Peyer's patch (tissue), 4 donors: ENCODE results near the gene LPGAT1. TPM values are rescaled to one million over a fixed set of nuclear protein-coding genes. Genes with fewer than 3 reads are reported as not detected.

Source experiments
- DNase-seq, 3 donors: peaks; one replicate each; pipeline ENCODE4 v3.0.0-alpha.2; 2017 to 2019
- H3K27ac ChIP-seq, 4 donors: fragments of 200-600 bp; sonication (generic); one replicate each; pipeline ENCODE4 v1.5.1; 2016 to 2019
- H3K27me3 ChIP-seq, 2 donors: fragments of 200-600 bp; sonication (generic); one replicate each; pipeline ENCODE4 v1.5.1; 2019
- H3K36me3 ChIP-seq, 3 donors: fragments of 200-600 bp; sonication (generic); one replicate each; pipeline ENCODE4 v1.5.1; 2016 to 2019
- H3K4me1 ChIP-seq, 4 donors: fragments of 200-600 bp; sonication (generic); one replicate each; pipeline ENCODE4 v1.5.1; 2016 to 2019
- H3K4me3 ChIP-seq, 4 donors: fragments of 200-600 bp; sonication (generic); 1 replicate in 3 of 4; 2 replicates in 1 of 4; pipeline ENCODE4 v1.5.1; 2016 to 2019; ENCODE audit warnings: mild to moderate bottlenecking in 1 of 4
- H3K9me3 ChIP-seq, 4 donors: fragments of 200-600 bp; sonication (generic); one replicate each; pipeline ENCODE4 v1.5.1; 2016 to 2019; ENCODE audit warnings: mild to moderate bottlenecking in 1 of 4
- CTCF ChIP-seq, 6 experiments: fragments of 450-650 bp in 4 of 6; fragments of 200-600 bp in 2 of 6; sonication (generic) in 1 of 6; IDR thresholded peaks; one replicate each; pipeline ENCODE4 v1.5.1; 2017 to 2019; ENCODE audit warnings: antibody characterized with exemption in 6 of 6, mild to moderate bottlenecking in 3 of 6, moderate library complexity in 1 of 6
- POLR2A ChIP-seq, 2 donors: fragments of 450-650 bp; IDR thresholded peaks; one replicate each; pipeline ENCODE4 v1.5.1; 2017; ENCODE audit warnings: antibody characterized with exemption in 2 of 2, mild to moderate bottlenecking in 2 of 2, moderate library complexity in 2 of 2
- total RNA-seq, 4 donors: library from RNA; depleted of rRNA; stranded (reverse); fragments of >200 nt; gene quantifications; one replicate each; pipeline ENCODE4 v1.1.0, GENCODE V29; 2016

LPGAT1 gene
- total RNA-seq, 4 donors from 2014 or later = 18.2 to 171 (median 138) TPM

- no peaks in the 10 kb centered on the region for H3K27me3 ChIP-seq
These were observed 88.3 kb downstream of the LPGAT1 start for GRCh38 chr1:211742272-211742671.

GRCh38 chr1:211741788-211742187 is 88.8 kb downstream of the LPGAT1 start:
- no peaks in the 10 kb centered on the region for H3K9me3 ChIP-seq
- DNase-seq = no peak
- H3K27me3 ChIP-seq = no peaks in the 10 kb centered on the region
- no peaks in the 10 kb centered on the region for H3K36me3 ChIP-seq
- no peak overlapping the region for H3K4me3 ChIP-seq
- H3K27ac ChIP-seq = no peak overlapping the region
- no peaks in the 10 kb centered on the region for H3K4me1 ChIP-seq
- no peak for TF ChIP-seq POLR2A (IDR thresholded peaks at IDR 0.05)
- no peak for TF ChIP-seq CTCF (IDR thresholded peaks at IDR 0.05)

More at GRCh38 chr1:211742272-211742671, 88.3 kb downstream of the LPGAT1 start:
- H3K4me1 ChIP-seq = no peaks in the 10 kb centered on the region
- H3K4me3 ChIP-seq = no peak overlapping the region
- DNase-seq = no peak
- TF ChIP-seq POLR2A (IDR thresholded peaks at IDR 0.05) (no peak), CTCF (IDR thresholded peaks at IDR 0.05) (no peak)
- peaks cover 0 to 4% (median 0%) of the 10 kb centered on the region in 3 donors for H3K36me3 ChIP-seq
- no peaks in the 10 kb centered on the region for H3K9me3 ChIP-seq
- H3K27ac ChIP-seq = no peak overlapping the region

- no peaks in the 10 kb centered on the region for H3K27me3 ChIP-seq
- H3K4me3 ChIP-seq = no peak overlapping the region
- no peak overlapping the region for H3K27ac ChIP-seq
- TF ChIP-seq POLR2A (IDR thresholded peaks at IDR 0.05) (no peak), CTCF (IDR thresholded peaks at IDR 0.05) (no peak)
- no peaks in the 10 kb centered on the region for H3K4me1 ChIP-seq
- H3K9me3 ChIP-seq = no peaks in the 10 kb centered on the region
- no peak for DNase-seq
- H3K36me3 ChIP-seq = no peaks in the 10 kb centered on the region
These were observed 89.4 kb downstream of the LPGAT1 start for GRCh38 chr1:211741116-211741515.

GRCh38 chr1:211739671-211740411 is 90.7 kb downstream of the LPGAT1 start:
- no peak for DNase-seq
- no peak overlapping the region for H3K4me3 ChIP-seq
- TF ChIP-seq POLR2A (IDR thresholded peaks at IDR 0.05) = no peak
- TF ChIP-seq CTCF (IDR thresholded peaks at IDR 0.05) = no peak
- no peak overlapping the region for H3K27ac ChIP-seq
- H3K27me3 ChIP-seq = no peaks in the 10 kb centered on the region
- no peaks in the 10 kb centered on the region for H3K36me3 ChIP-seq
- H3K4me1 ChIP-seq = peaks cover 0 to 12% (median 2%) of the 10 kb centered on the region in 4 donors
- H3K9me3 ChIP-seq = no peaks in the 10 kb centered on the region

- no peak for DNase-seq
- no peaks in the 10 kb centered on the region for H3K9me3 ChIP-seq
- peaks cover 0 to 12% (median 2%) of the 10 kb centered on the region in 4 donors for H3K4me1 ChIP-seq
- H3K36me3 ChIP-seq = no peaks in the 10 kb centered on the region
- H3K27ac ChIP-seq = no peak overlapping the region
- no peak for TF ChIP-seq CTCF (IDR thresholded peaks at IDR 0.05)
- TF ChIP-seq POLR2A (IDR thresholded peaks at IDR 0.05) = no peak
- H3K27me3 ChIP-seq = no peaks in the 10 kb centered on the region
- H3K4me3 ChIP-seq = no peak overlapping the region
These were observed 91.8 kb downstream of the LPGAT1 start for GRCh38 chr1:211738691-211739301.
